Fibroblast of skin of scalp (primary cell): Measurements from ENCODE around the gene FAN1.

Experiments used
- DNase-seq: peaks from one replicate; pipeline ENCODE4 v3.0.0-alpha.2; 2013

Gene FAN1

DNA sequence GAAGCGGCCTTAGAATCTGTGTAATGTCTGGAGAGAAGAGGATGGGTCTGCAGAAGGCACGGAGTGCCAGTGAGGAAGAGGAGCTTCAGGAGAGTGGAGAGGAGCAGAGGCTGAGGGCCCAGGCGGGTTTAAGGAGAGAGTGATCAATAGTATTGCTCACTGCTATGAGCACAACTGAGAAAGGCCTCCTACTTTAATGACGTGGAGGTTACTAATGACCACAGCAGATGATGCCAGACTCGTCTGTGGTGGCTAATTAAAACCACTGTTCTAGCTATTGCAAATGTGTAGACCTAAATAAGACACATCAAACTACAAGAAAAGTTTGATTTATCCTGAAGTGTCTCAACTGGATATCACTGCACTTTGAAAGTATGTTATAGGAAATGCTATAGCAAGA is 54.5 kb downstream of the FAN1 start:
- no peak for DNase-seq

DNA sequence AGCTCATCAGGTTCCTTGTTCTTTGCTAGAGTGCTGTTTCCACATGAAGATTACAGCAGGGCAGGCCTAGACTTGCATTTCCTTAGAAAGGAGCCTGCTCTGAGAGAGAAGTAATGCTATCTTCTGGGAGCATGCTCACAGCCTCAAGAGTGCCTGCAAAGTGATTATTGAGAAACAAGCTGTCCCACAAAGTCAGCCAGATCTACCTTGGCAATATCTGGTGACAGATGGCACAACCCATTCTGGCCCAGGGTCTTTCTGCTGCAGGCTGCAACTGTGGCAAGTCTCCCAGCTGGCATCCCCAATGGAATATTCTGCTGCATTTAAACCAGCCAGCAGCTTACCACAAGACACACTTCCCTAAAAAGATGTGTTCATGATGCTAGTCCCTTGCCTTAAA is 58.4 kb downstream of the FAN1 start:
- no peak for DNase-seq

DNA sequence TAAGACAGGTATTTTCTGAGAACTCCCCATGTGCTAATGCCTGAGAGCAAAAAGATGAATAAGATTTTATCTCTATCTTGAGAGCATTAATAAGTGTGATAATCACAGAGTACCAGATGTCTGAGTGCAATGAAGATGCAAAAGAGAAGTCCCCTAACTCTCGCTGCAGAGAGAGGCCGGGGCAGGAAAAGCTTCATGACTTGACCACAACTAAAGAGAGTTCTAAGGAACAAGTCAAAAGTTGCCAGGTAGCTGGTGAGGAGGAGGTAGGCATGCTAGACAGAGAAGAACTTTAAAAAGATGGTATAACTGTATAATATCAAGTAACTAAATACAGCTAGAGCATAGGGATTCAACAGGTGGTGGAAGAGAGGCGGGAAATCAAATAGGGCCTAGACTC is 58.9 kb downstream of the FAN1 start:
- no peak for DNase-seq

DNA sequence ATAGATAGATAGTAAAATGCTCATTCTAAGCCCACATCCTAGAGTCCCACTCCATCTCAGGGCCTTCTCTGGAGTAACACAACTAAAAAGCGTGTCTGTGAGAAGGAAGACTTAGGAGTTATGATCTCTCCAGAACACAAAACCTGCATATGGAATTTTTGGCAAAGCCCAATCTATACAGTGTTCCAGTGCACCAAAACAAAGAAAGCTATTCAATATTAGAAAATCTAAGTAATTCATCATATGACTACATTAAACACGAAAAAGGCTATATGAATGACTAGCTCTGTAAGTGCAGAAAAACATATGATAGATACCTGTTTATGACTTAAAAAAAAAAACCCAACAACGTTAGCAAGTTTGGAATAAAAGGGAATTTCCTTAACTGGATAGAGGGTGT is 60.0 kb downstream of the FAN1 start:
- no peak for DNase-seq

DNA sequence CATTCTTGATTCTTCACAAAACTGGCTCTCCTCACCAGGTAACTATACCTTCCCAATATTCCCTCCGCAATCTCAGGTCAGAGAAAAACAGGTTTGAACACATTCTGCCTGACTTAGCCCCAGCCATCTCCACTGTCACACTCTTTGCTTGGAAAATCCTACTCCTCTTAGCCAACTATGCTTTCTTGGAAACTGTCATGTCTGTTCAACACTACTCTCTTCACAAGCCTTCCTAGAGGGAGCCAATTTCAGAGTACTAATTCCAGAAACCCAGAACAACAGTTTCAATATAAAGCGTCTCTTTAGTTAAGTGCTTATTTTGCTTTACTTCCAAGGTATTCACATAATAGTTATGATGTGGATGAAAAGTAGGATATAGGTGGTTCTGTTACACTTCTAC is 66.0 kb downstream of the FAN1 start:
- no peak for DNase-seq

DNA sequence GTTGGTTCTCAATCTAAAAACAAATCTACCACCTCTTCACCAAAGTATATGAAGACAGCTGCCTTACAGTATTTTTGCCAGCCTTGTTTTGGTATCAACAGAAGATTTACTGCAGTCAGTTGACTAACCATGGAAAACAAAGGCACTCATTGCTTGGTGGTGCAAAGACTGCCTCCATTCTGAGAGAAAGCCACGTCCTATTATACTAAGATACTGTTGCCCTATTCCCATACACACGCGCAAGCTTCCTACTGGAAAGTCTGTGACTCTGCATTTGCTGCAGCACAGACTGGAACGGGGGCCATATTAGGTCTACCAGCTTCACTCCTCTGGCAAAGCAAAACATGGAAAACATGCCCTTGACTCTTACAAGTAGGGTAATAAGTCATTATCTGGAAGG is 69.7 kb downstream of the FAN1 start:
- no peak for DNase-seq

DNA sequence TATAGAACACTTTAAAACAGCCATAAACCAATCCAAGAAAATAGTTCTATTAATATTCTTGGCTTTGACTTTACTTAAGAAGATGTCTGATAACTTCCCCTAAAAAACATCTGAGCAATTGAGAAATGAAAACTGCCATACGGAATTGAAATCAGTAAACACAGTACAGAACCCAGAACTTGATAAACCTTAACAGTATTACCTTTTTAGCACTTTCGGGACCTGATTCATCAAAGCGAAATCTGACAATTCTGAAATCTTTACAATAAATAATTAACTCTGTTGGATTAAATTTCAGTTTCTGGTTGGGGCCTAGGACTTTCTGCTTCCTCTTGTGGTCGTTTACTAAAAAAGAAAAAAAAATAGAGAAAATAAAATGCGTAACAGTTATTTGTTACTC is 70.4 kb downstream of the FAN1 start:
- DNase-seq, result no peak

DNA sequence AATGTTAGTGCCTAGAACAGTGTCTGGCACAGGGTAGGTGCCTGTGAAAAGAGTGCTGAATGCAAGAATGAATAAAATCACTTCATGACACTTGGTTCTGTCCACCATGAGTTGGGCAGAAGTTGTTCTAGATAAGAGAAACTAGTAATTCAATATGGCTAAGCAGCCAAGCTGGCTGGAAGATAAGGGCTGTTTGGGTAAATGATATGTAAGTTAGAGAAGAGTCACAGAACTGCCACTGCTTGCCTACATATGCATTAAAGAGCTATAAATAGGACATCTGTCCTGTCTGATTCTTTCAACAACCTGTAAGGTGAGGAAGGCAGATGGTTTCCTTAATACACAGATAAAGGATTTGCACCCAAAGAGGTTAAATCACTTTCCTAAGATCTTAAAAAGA is 74.6 kb downstream of the FAN1 start:
- no peak for DNase-seq

DNA sequence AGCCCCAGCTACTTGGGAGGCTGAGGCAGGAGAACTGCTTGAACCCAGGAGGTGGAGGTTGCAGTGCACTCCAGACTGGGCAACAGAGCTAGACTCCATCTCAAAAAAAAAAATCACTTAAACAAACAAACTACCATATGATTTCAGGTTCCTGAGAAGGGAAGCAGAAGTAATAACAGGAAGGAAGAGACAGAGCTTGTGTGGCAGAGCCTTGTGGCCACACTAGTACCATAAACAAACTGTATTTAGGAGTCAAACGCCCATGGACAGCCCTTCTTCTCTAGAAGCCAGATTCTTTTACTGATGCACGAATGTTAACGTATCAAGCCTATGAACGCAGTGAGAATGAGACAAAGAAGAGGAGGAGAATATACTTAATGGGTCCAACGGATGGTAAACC is 75.7 kb downstream of the FAN1 start:
- no peak for DNase-seq

DNA sequence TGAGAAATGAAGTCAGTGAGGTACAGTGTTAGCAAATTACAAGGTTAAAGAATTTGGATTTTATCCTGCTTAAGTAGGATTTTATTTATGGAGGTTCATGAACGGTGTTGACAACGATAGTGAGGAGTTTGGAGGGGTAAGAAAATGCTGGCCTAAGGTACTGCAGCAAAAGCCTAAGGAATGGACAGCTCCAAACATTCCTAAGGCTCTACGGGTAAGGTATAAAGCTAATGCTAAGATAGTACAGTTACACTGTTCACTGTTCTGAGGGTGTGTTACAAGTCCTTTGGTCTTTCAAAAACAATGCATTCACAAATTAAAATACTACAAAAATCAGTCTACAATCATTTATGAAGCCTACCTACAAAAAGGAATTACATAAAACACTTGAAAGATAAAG is 80.4 kb downstream of the FAN1 start:
- DNase-seq, result no peak

DNA sequence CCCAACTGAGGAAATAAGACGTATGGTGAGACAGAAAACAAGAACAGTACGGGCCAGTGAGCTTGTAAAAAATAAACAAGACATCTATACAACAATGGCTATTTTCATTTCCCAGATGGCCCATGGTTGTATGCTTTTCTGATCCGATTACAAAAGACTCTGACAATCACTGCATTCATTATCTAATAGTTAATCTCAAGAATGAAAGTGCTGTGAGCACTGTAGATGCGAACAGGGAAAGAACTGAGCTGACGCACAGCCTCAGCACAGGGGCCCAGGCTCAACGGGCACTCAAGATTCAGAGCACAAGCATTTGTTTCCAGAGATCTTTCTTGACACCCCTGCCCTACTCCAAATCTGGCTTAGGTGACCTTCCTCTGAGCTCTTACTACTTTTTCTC is 80.8 kb downstream of the FAN1 start:
- DNase-seq, result no peak

DNA sequence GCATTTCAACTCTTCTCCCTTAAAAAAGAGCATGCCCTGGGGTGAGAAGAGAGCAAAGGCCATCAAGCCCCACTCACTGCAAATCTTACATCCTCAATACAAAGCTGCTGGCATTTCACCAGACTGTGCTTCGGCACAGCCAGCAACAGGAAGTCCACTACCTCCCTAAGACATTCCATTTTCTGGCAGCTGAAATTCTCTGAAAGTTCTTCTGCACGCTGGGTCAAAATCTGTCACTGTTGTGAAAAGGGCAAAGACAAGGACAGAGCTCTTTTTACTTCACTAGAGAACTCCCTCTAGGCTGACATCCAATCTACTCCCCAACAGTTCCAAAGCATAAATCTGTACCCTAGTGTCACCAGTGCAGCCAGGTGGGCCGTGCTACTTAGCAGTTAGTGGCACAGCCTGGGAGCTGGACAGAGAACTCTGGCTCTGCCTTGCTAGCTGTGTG is 81.4 kb downstream of the FAN1 start:
- DNase-seq, result peak; percentile 39

DNA sequence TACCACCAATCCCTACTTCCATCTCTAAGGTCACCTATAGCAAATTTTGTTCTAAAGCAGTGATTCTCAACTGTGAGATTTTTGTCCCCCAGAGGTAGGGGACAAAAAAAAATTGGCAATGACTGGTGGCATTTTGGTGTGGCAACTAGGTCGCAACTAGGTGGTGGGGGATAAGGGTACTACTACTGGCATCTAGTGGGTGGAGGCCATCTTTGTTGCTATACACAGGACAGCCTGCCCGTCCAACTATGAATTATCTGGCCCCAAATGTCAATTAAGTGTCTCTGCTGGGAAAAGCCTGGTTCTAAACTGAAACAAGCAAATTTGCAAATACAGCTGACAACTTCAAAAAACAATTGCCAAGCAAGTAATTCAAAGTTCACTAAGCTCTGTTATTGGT is 86.3 kb downstream of the FAN1 start:
- no peak for DNase-seq

DNA sequence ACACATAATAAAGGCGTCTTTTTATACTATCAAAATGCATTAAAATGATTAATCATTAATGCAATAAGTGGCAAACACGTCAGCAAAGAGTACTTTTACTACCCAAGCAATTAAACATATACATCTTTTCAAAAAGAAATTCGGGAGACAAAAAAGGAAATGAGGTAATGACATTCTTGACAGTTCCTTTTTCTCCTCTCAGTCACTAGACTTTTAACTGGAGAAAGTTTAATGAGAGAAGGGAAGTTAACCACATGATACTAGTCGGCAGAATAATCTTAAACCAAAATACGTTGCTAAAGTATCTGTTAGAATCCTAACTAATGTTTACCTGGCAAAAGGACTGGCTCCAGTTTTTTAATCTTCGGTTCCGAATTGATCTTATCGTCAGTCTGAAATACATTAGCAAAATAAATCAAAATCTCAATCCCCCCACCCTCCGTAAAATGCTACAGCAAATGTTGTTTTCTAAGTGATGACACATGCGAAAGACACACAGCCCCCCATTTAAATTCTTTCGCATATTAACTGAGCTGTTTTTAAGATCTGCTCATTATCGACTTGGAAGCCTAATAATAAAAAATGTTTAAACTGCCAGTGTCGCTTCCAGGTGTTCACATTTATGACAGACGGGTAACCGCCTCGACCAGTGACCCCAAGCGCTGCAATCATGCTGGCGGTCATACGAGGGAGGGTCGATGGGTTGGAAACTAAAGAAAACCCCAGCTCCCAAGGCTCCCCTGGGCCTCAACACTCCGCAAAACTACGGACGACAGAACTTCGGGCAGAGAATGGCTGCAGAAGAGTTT is 86.9 kb downstream of the FAN1 start:
- no peak for DNase-seq

DNA sequence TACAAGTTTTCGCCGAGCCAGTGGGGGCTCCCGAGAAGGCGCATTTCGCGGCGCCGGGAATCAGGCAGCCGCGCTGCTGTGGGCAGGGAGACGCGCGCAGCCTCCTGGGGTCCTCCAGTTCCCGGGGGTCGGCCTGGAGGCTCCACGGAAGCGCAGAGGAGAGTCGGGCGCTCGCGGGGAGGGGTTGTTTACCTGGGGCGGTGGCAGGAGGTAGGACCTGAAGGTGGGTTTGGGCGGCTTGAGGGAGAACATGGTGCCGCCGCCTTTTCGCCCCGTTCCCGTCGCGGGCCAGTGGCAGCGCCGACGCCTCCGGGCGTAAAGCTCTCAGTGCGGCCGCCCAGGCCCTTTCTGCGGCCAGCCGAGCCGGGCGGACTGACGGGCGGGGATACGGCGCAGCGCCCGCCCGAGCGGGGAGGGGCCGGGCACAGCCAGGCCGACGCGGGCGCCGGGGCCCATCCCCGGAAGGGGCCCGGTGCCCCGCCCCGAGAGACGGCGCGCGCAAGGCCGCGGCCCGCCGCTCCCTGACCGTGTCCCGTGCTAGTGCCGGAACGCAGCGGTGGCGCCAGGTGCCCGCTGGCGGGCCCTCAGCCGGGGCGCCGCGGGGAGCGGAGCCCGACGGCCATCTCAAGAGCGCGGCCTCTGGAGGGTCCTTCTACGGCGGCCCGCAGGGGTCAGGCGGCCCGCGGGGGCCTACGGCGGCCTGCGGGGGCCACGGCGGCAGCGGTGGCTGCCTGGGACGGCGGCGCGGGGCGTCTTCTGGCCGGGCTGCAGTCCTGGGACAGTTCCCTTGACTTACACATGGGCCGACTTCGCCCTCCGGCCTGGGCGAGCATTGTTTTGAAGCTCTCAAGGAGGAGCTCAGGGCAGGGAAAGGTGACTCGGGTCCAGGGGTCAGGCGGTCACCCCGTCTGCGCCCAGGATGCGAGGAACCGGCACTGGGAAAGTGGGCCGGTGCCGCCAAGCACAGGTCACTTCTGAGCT is 87.8 kb downstream of the FAN1 start, which contains the start of gene MTMR10:
TSS of gene MTMR10 (minus strand) at position 374 of the 981 bp plus-strand sequence. CDS start at position 252, 122 bp downstream.
- DNase-seq, result peak; percentile 84

DNA sequence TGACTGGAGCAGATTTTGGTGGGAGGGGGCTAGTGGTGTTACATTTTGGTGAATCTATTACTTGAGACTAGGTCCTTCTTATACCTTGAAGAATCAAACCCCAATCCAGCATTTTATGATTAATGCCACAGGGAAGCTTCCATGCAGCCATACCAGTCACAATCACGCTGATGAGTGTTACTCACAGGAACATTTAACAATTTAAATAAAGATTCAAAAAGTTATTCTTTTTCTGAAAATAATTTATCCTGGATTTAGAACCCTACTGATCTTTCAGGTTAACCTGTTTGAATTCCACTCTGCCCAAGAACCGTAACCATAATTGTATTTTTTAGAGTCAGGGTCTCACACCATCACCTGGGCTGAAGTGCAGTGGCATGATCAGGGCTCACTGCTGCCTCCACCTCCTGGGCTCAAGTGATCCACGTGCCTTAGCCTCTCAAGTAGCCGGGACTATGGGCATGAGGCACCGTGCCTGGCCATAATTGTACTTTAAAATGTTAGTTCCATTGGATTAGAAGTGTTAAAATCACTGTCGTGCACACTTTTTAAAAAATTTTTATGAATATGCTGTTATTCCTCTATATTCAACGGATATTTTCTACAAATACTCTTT is 88.6 kb downstream of the FAN1 start:
- DNase-seq, result no peak
